ENCODE results near the gene NCAPD2. TPM values are rescaled to one million over a fixed set of nuclear protein-coding genes. Genes with fewer than 3 reads are reported as not detected.

NCAPD2 gene
- total RNA-seq, 1 experiment from 2014 or later = 114 TPM

DNA sequence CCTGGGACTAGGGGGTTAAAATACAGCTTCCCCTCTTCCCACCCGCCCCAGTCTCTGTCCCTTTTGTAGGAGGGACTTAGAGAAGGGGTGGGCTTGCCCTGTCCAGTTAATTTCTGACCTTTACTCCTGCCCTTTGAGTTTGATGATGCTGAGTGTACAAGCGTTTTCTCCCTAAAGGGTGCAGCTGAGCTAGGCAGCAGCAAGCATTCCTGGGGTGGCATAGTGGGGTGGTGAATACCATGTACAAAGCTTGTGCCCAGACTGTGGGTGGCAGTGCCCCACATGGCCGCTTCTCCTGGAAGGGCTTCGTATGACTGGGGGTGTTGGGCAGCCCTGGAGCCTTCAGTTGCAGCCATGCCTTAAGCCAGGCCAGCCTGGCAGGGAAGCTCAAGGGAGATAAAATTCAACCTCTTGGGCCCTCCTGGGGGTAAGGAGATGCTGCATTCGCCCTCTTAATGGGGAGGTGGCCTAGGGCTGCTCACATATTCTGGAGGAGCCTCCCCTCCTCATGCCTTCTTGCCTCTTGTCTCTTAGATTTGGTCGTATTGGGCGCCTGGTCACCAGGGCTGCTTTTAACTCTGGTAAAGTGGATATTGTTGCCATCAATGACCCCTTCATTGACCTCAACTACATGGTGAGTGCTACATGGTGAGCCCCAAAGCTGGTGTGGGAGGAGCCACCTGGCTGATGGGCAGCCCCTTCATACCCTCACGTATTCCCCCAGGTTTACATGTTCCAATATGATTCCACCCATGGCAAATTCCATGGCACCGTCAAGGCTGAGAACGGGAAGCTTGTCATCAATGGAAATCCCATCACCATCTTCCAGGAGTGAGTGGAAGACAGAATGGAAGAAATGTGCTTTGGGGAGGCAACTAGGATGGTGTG lies 42.3 kb downstream of the NCAPD2 start:
- peak overlapping the region; percentile 22 for H3K27ac ChIP-seq (ENCODE audit: insufficient read length, low read depth, low read length)
- H4K20me1 ChIP-seq (ENCODE audit: control insufficient read depth, insufficient read depth, insufficient read length) = peaks cover 2% of the 10 kb centered on the region
- H3K9me3 ChIP-seq (ENCODE audit: control insufficient read depth, low read depth, low read length) = no peaks in the 10 kb centered on the region
- H2BK120ac ChIP-seq (ENCODE audit: low read depth, low read length, poor library complexity, severe bottlenecking) = no peak overlapping the region
- no peak overlapping the region for H2BK12ac ChIP-seq (ENCODE audit: insufficient read length, low read depth, low read length)
- H3K9ac ChIP-seq (ENCODE audit: extremely low read depth, insufficient read length, low read length) = peak overlapping the region; percentile 96
- H3K23ac ChIP-seq (ENCODE audit: insufficient read length, low read depth, low read length) = no peak overlapping the region
- no peak overlapping the region for H3K4ac ChIP-seq (ENCODE audit: low read depth, low read length)
- no peak overlapping the region for H4K8ac ChIP-seq (replicated peaks; ENCODE audit: insufficient read length, low read depth, low read length)
- no peak for DNase-seq
- no peaks in the 10 kb centered on the region; a peak in 1 of 5 replicates for H3K9me3 Mint-ChIP-seq
- no peak overlapping the region for H2BK5ac ChIP-seq (ENCODE audit: insufficient read length, low read length)
- peak overlapping the region; percentile 88 to 99 (median 99) for H3K27ac Mint-ChIP-seq
- H3K4me1 Mint-ChIP-seq = peaks cover 49 to 52% of the 10 kb centered on the region in 2 experiments
- no peak overlapping the region for H4K91ac ChIP-seq (ENCODE audit: insufficient read length, low read depth, low read length)
- no peak overlapping the region for H2AK5ac ChIP-seq (ENCODE audit: insufficient read length, low read length)
- peaks cover 9% of the 10 kb centered on the region; the same call in 1 of the 2 replicates for H3K79me2 ChIP-seq (ENCODE audit: insufficient read depth, low read length)
- no peak overlapping the region for H3T11ph ChIP-seq (ENCODE audit: low read length)
- no peak overlapping the region for H2AFZ ChIP-seq (ENCODE audit: low read length)
- H3K4me2 ChIP-seq (ENCODE audit: insufficient read depth, insufficient read length, low read length) = peak overlapping the region; percentile 73
- no peaks in the 10 kb centered on the region for H3K27me3 ChIP-seq (ENCODE audit: insufficient read depth, low read length)
- no peaks in the 10 kb centered on the region for H3K79me1 ChIP-seq (ENCODE audit: insufficient read depth, low read depth, low read length, poor library complexity, severe bottlenecking)
- H3K14ac ChIP-seq (ENCODE audit: insufficient read depth, low read length) = no peak overlapping the region; the same call in 1 of the 2 replicates
- H3K36me3 Mint-ChIP-seq (ENCODE audit: insufficient read depth in 1 of 3, low read depth in 3 of 3) = peaks cover 37 to 66% (median 47%) of the 10 kb centered on the region in 3 experiments
- H3K56ac ChIP-seq (ENCODE audit: insufficient read length, low read depth, low read length) = no peak overlapping the region
- H2BK20ac ChIP-seq (ENCODE audit: low read depth, low read length, poor library complexity, severe bottlenecking) = no peak overlapping the region
- H4K5ac ChIP-seq (ENCODE audit: insufficient read length, low read depth, low read length) = no peak overlapping the region
- peaks cover 18% of the 10 kb centered on the region for H3K23me2 ChIP-seq (ENCODE audit: insufficient read length, low read depth, low read length, poor library complexity, severe bottlenecking)
- TF ChIP-seq, protein P1, sequence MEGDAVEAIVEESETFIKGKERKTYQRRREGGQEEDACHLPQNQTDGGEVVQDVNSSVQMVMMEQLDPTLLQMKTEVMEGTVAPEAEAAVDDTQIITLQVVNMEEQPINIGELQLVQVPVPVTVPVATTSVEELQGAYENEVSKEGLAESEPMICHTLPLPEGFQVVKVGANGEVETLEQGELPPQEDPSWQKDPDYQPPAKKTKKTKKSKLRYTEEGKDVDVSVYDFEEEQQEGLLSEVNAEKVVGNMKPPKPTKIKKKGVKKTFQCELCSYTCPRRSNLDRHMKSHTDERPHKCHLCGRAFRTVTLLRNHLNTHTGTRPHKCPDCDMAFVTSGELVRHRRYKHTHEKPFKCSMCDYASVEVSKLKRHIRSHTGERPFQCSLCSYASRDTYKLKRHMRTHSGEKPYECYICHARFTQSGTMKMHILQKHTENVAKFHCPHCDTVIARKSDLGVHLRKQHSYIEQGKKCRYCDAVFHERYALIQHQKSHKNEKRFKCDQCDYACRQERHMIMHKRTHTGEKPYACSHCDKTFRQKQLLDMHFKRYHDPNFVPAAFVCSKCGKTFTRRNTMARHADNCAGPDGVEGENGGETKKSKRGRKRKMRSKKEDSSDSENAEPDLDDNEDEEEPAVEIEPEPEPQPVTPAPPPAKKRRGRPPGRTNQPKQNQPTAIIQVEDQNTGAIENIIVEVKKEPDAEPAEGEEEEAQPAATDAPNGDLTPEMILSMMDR (conservative IDR thresholded peaks at IDR 0.05) = no peak
- H3K18ac ChIP-seq (ENCODE audit: insufficient read length, low read depth, low read length) = no peak overlapping the region
- peak overlapping the region; percentile 92 to 97 for H3K4me3 Mint-ChIP-seq
- WGBS (ENCODE audit: extremely low coverage, insufficient read length, low lambda C conversion rate) = no CpG with 5 or more reads among the region's 10 CpGs
- no peak overlapping the region for H2BK15ac ChIP-seq (ENCODE audit: low read depth, low read length)
- peaks cover 5% of the 10 kb centered on the region; the same call in 1 of the 2 replicates for H3K27me3 Mint-ChIP-seq (ENCODE audit: low read depth)
- no peaks in the 10 kb centered on the region; the same call in 1 of the 2 replicates for H3K4me1 ChIP-seq (ENCODE audit: insufficient read depth, low read length)

All from H9 (cell line).